Measurements from ENCODE around the gene CD300LB. TPM values are rescaled to one million over a fixed set of nuclear protein-coding genes. Genes with fewer than 3 reads are reported as not detected.
"Not testable (repeated sequence)": the region's sequence is repeated elsewhere in the genome, so short reads cannot be mapped to it uniquely, and the experiment has no call there.

Gene CD300LB
- total RNA-seq (2014; rRNA removed; shearing (Covaris generic)) = not detected in 2 replicates

- no peaks in the 10 kb centered on the region for H3K36me3 ChIP-seq (replicated peaks; ENCODE audit: control insufficient read depth, insufficient read depth, low read length)
- no peaks in the 10 kb centered on the region; the same call in none of the 2 replicates for H3K27me3 ChIP-seq (ENCODE audit: control insufficient read depth, insufficient read depth, low read length)
- DNase-seq = peak; percentile 13
- no peak within 1 kb of the TSS; the same call in 1 of the 2 replicates for H3K4me3 ChIP-seq (ENCODE audit: insufficient read depth, low read depth, low read length)
Measured at GRCh38 chr17:74531231-74531761, at the start of gene CD300LB. TSS of gene CD300LB (minus strand) at chr17:74531475. CDS start at chr17:74531350, 125 bp downstream.

DNA sequence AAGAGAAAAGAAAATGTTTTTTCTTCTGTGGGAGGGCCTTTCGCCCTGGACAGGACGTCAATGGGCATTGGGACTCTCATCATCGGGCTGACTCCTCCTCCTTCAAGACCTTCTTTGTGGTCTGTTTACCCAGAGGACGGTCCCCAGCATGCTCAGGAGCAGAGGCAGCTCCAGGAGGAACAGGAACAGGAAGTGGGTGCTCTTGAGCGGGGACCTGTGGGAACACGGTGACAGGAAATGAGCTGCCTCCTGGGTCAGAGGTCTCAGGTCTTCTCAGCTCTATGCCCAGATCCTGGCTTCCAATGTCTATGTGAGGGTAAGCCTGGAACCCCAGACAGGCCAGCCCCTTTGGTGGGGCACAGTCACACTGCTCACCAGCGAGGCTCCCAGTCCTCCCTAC lies 48.6 kb upstream of the CD300LB start:
- no peak for DNase-seq
- Histone ChIP-seq H3K4me3 (ENCODE audit: insufficient read depth, low read depth, low read length) (no peak overlapping the region), H3K36me3 (replicated peaks; ENCODE audit: control insufficient read depth, insufficient read depth, low read length) (no peaks in the 10 kb centered on the region), H3K27me3 (ENCODE audit: control insufficient read depth, insufficient read depth, low read length) (no peaks in the 10 kb centered on the region)

DNA sequence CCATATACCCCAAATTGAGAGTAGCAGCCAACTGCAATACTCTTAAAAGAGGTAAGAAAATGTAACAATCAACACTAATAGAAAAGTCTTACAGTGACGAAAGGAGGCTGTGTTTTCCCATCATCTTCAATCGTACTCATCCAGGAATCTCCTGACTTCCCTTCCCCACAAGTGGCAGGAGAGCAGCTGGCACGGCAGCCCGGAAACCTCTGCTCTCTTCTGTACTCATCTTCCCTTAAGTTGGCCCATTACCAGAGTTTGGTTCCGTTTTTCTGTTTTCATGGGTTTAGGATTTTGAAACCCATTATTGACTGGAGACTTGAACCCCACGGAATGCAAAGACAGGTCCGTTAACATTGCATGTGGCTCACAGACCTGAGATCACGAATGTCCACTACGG lies 47.7 kb upstream of the CD300LB start:
- no peaks in the 10 kb centered on the region for H3K27me3 ChIP-seq (ENCODE audit: control insufficient read depth, insufficient read depth, low read length)
- no peaks in the 10 kb centered on the region for H3K36me3 ChIP-seq (replicated peaks; ENCODE audit: control insufficient read depth, insufficient read depth, low read length)
- H3K4me3 ChIP-seq (ENCODE audit: insufficient read depth, low read depth, low read length) = no peak overlapping the region
- DNase-seq = no peak

DNA sequence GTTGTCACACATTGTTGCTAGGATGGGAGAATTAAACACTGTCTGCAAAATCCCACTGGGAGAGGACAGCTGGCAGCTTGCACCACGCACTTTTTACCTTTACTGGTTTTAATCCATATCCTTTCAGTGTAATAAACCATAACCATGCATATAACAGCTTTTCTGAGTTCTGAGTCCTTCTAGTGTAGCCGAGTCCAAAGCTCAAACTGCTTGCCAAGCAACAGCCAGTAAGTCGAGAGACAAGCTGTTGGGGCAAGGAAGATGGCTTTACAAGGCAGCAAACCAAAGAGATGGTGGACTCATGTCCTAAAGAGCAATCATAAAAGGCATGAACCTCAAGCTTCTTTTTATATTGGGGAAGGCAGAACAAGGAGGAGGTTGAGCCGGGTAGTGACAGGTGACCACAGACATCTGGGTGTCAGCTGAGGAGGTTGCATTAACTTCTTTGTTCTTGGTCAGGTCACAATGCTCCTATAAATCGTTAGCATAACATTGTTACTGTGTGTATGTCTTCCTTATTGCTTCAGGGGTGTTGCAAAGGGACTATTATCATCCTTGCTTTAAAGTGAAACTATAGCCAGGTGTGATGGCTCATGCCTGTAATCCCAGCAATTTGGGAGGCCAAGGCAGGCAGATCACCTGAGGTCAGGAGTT lies 43.3 kb upstream of the CD300LB start:
- no peak overlapping the region for H3K4me3 ChIP-seq (ENCODE audit: insufficient read depth, low read depth, low read length)
- no peaks in the 10 kb centered on the region for H3K36me3 ChIP-seq (replicated peaks; ENCODE audit: control insufficient read depth, insufficient read depth, low read length)
- no peaks in the 10 kb centered on the region for H3K27me3 ChIP-seq (ENCODE audit: control insufficient read depth, insufficient read depth, low read length)
- no peak for DNase-seq

DNA sequence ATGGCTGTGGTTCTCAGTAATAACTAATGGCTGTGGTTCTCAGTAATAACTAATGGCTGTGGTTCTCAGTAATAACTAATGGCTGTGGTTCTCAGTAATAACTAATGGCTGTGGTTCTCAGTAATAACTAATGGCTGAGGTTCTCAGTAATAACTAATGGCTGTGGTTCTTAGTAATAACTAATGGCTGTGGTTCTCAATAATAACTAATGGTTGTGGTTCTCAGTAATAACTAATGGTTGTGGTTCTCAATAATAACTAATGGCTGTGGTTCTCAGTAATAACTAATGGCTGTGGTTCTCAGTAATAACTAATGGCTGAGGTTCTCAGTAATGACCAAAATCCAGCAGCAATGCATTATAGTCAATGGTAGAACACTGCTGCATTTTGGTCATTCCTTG lies 42.4 kb upstream of the CD300LB start:
- not testable (repeated sequence) for H3K27me3 ChIP-seq (ENCODE audit: control insufficient read depth, insufficient read depth, low read length); DNase-seq; H3K36me3 ChIP-seq (replicated peaks; ENCODE audit: control insufficient read depth, insufficient read depth, low read length); H3K4me3 ChIP-seq (ENCODE audit: insufficient read depth, low read depth, low read length)

DNA sequence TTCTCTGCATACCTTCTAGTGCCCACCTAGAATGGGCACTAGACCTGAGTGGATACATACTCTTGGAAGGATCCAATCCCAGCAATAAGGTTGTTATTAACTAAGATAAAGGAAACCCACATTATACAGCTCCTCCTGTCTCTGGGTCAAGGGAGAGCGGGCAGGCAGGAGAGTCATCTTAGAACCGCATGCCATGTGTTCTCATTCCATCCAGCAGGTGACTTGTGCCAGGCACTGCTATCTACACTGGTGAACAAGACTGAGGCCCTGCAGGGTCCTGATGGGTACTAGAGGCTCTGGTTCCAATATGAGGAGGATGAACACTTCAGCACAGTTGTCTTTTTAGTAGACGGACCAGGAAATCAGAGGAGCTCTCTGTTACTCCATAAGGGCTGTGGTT lies 41.9 kb upstream of the CD300LB start:
- no peak overlapping the region for H3K4me3 ChIP-seq (ENCODE audit: insufficient read depth, low read depth, low read length)
- no peaks in the 10 kb centered on the region for H3K36me3 ChIP-seq (replicated peaks; ENCODE audit: control insufficient read depth, insufficient read depth, low read length)
- no peak for DNase-seq
- H3K27me3 ChIP-seq (ENCODE audit: control insufficient read depth, insufficient read depth, low read length) = no peaks in the 10 kb centered on the region

DNA sequence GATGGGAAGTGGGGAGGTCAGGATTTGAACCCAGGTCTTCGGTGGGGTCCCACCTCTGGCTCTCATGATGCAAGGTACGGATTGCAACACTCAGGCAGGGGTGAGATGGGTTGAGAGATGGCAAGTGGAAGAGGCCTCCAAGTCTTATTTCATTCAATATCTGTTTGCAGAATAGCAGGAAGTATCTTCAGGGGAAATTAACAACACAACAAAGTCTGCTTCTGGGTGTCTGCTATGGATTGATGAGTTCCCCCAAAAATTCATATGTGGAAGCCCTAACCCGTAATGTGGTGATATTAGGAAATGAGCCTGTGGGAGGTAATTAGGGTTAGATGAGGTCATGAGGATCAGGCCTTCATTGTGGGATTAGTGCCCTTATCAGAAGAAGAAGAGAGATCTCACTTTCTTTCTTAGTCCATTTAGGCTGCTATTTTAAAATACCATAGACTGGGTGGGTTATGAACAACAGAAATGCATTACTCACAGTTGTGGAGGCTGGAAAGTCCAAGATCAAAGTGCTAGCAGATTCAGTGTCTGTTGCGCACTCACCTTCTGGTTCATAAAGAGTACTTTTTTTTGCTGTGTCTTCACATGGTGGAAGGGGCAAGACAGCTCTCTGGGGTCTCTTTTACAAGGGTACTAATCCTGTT lies 40.5 kb upstream of the CD300LB start:
- no peaks in the 10 kb centered on the region for H3K27me3 ChIP-seq (ENCODE audit: control insufficient read depth, insufficient read depth, low read length)
- H3K36me3 ChIP-seq (replicated peaks; ENCODE audit: control insufficient read depth, insufficient read depth, low read length) = no peaks in the 10 kb centered on the region
- DNase-seq = no peak
- no peak overlapping the region for H3K4me3 ChIP-seq (ENCODE audit: insufficient read depth, low read depth, low read length)

GRCh38 chr17:74569020-74570003 lies 38.0 kb upstream of the CD300LB start:
- H3K36me3 ChIP-seq (replicated peaks; ENCODE audit: control insufficient read depth, insufficient read depth, low read length) = no peaks in the 10 kb centered on the region
- H3K4me3 ChIP-seq (ENCODE audit: insufficient read depth, low read depth, low read length) = no peak overlapping the region
- DNase-seq = no peak
- H3K27me3 ChIP-seq (ENCODE audit: control insufficient read depth, insufficient read depth, low read length) = no peaks in the 10 kb centered on the region

- Histone ChIP-seq H3K27me3 (ENCODE audit: control insufficient read depth, insufficient read depth, low read length) (no peaks in the 10 kb centered on the region), H3K36me3 (replicated peaks; ENCODE audit: control insufficient read depth, insufficient read depth, low read length) (no peaks in the 10 kb centered on the region), H3K4me3 (ENCODE audit: insufficient read depth, low read depth, low read length) (no peak overlapping the region)
- no peak for DNase-seq
Measured at GRCh38 chr17:74568106-74568873, 37.0 kb upstream of the CD300LB start.

DNA sequence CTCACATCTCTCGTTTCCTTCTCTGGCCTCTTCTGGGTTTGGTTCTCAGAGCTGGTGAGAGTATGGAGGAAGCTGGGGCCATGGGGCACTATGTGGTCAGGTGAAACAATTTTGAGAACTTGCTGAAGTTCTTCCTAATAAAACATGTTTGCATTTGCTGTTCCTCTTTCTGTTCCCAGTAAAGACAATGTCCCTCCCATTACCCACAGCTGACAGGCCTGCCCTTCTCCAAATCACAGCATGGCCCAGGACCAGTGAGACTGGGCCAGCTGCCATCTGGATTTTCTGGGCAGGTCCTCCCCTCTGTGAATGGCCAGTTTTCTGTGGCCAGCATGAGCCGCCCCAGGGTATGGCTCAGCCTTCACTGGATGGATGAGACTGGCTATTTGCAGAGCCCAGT lies 36.1 kb upstream of the CD300LB start, which contains the start of gene CD300H:
TSS of gene CD300H (minus strand) at position 113 of the 400 bp plus-strand sequence.
- H3K4me3 ChIP-seq (ENCODE audit: insufficient read depth, low read depth, low read length) = no peak within 1 kb of the TSS
- H3K27me3 ChIP-seq (ENCODE audit: control insufficient read depth, insufficient read depth, low read length) = no peaks in the 10 kb centered on the region
- H3K36me3 ChIP-seq (replicated peaks; ENCODE audit: control insufficient read depth, insufficient read depth, low read length) = no peaks in the 10 kb centered on the region
- no peak for DNase-seq

GRCh38 chr17:74566132-74566753 lies 35.0 kb upstream of the CD300LB start:
- no peak overlapping the region for H3K4me3 ChIP-seq (ENCODE audit: insufficient read depth, low read depth, low read length)
- H3K27me3 ChIP-seq (ENCODE audit: control insufficient read depth, insufficient read depth, low read length) = no peaks in the 10 kb centered on the region
- H3K36me3 ChIP-seq (replicated peaks; ENCODE audit: control insufficient read depth, insufficient read depth, low read length) = no peaks in the 10 kb centered on the region
- DNase-seq = peak; percentile 88

- Histone ChIP-seq H3K27me3 (ENCODE audit: control insufficient read depth, insufficient read depth, low read length) (no peaks in the 10 kb centered on the region; the same call in 1 of the 2 replicates), H3K4me3 (ENCODE audit: insufficient read depth, low read depth, low read length) (no peak overlapping the region), H3K36me3 (replicated peaks; ENCODE audit: control insufficient read depth, insufficient read depth, low read length) (no peaks in the 10 kb centered on the region)
- no peak for DNase-seq
Measured at GRCh38 chr17:74565126-74565525, 33.9 kb upstream of the CD300LB start.

DNA sequence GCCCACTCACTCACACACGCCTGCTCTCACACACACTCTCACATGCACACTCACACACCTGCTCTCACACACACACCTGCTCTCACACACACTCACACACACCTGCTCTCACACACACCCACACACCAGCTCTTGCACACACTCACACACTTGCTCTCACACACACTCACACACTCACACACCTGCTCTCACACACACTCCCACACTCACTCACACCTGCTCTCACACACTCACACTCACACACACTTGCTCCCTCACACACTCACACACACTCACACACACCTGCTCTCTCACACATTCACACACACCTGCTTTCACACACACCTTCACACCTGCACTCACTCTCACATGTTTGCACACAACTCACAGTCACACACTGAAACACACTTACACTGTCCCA lies 32.1 kb upstream of the CD300LB start:
- Histone ChIP-seq H3K4me3 (ENCODE audit: insufficient read depth, low read depth, low read length) (no peak overlapping the region), H3K36me3 (replicated peaks; ENCODE audit: control insufficient read depth, insufficient read depth, low read length) (no peaks in the 10 kb centered on the region), H3K27me3 (ENCODE audit: control insufficient read depth, insufficient read depth, low read length) (no peaks in the 10 kb centered on the region; the same call in 1 of the 2 replicates)
- no peak for DNase-seq

All from H7 (cell line).